K562 (cell line): Measurements from ENCODE around the gene SMIM45.
A peak's percentile ranks its signal among the peaks of the same experiment; 100 is the strongest.

Experiments used
- ATAC-seq: fragments of 200-7000 bp; cut with Tn5 transposase; 3 replicates; pipeline ENCODE4 v1.9.1; 2020; ENCODE audit warnings: moderate library complexity
- BruUV-seq: library from RNA; stranded (reverse); fragments of 400-500 nt; replicated peaks from 2 replicates; lab custom pipeline; 2021; lab: Mats Ljungman, UMichigan
- CTCF ChIA-PET: fragments of 300-600 bp; formaldehyde crosslinking; extraction: SDS; loops from one replicate; lab custom pipeline; 2021; ENCODE audit warnings: low intra/inter-chr PET ratio; lab: Yijun Ruan, JAX
- POLR2A ChIA-PET: fragments of 300-600, 350-650 bp; sonication (Branson Sonifier 250); formaldehyde crosslinking; extraction: SDS; loops from one replicate; lab custom pipeline; 2021; ENCODE audit warnings: antibody characterized with exemption, inconsistent platforms; lab: Yijun Ruan, JAX
- DNase-seq, 4 experiments: peaks; one replicate each; pipeline versions ENCODE4 v3.0.0 to v3.0.0-alpha.2; 2011 to 2018; ENCODE audit warnings: low spot score in 3 of 4, mixed read lengths in 3 of 4; ENCODE audit errors: extremely low read depth in 1 of 4
- FAIRE-seq: peaks from 2 replicates; lab custom pipeline; 2011; peaks lifted over from hg19 to GRCh38; lab: Jason Lieb, UNC
- H2AFZ ChIP-seq: 2 replicates; pipeline ENCODE4 v1.6.0; 2011; ENCODE audit warnings: low read depth, low read length, control low read depth, inconsistent platforms
- H3K27ac ChIP-seq: fragments of 200-600 bp; 3 replicates; pipeline ENCODE4 v1.8.0; 2011; ENCODE audit warnings: low read depth, mild to moderate bottlenecking, control low read depth, inconsistent platforms, low read length, moderate library complexity, mixed read lengths; ENCODE audit errors: extremely low read depth
- H3K27me3 ChIP-seq, 2 experiments: fragments of 300-600 bp in 1 of 2; 2 replicates in 1 of 2; 3 replicates in 1 of 2; pipeline versions ENCODE4 v1.6.0 to v1.8.0; 2011; ENCODE audit warnings: inconsistent platforms in 2 of 2, low read length in 2 of 2, mild to moderate bottlenecking in 1 of 2, mixed read lengths in 1 of 2, moderate library complexity in 1 of 2; ENCODE audit not compliant: control insufficient read depth in 2 of 2, insufficient read depth in 2 of 2
- H3K36me3 ChIP-seq: fragments of 300-600 bp; 3 replicates; pipeline ENCODE4 v1.8.0; 2011; ENCODE audit warnings: mild to moderate bottlenecking, low read length, inconsistent platforms; ENCODE audit not compliant: control insufficient read depth, insufficient read depth
- H3K4me1 ChIP-seq, 2 experiments: fragments of 200-600 bp in 1 of 2; replicated peaks in 1 of 2; 2 replicates in 1 of 2; 3 replicates in 1 of 2; pipeline versions ENCODE4 v1.5.1 to v1.8.0; 2011; ENCODE audit warnings: inconsistent platforms in 2 of 2, low read length in 2 of 2, mild to moderate bottlenecking in 1 of 2, mixed read lengths in 1 of 2, moderate library complexity in 1 of 2; ENCODE audit not compliant: control insufficient read depth in 2 of 2, insufficient read depth in 2 of 2
- H3K4me2 ChIP-seq: 2 replicates; pipeline ENCODE4 v1.6.1; 2011; ENCODE audit warnings: low read length, control low read depth, inconsistent platforms, mixed read lengths; ENCODE audit not compliant: insufficient read depth
- H3K4me3 ChIP-seq: fragments of 200-600 bp; sonication (generic), shearing (Covaris generic); 2 replicates; pipeline ENCODE4 v1.5.1; 2016; ENCODE audit warnings: control low read depth, inconsistent platforms
- H3K79me2 ChIP-seq: fragments of 200-600 bp; 3 replicates; pipeline ENCODE4 v1.8.0; 2011; ENCODE audit warnings: low read length, inconsistent platforms; ENCODE audit not compliant: control insufficient read depth, insufficient read depth
- H3K9ac ChIP-seq, 2 experiments: 2 replicates each; pipeline versions ENCODE4 v1.6.0 to v1.6.1; 2011; ENCODE audit warnings: low read depth in 2 of 2, low read length in 2 of 2, control low read depth in 1 of 2, inconsistent platforms in 1 of 2, mild to moderate bottlenecking in 1 of 2, mixed read lengths in 1 of 2; ENCODE audit not compliant: insufficient read depth in 1 of 2
- H3K9me1 ChIP-seq: one replicate; pipeline ENCODE4 v1.6.0; 2011; ENCODE audit warnings: inconsistent platforms, mild to moderate bottlenecking, low read length, moderate library complexity; ENCODE audit not compliant: control insufficient read depth, insufficient read depth
- H3K9me3 ChIP-seq: replicated peaks from 2 replicates; pipeline ENCODE4 v1.5.1; 2011; ENCODE audit warnings: low read depth, low read length, inconsistent platforms; ENCODE audit not compliant: control insufficient read depth, insufficient read depth
- H4K20me1 ChIP-seq: replicated peaks from 2 replicates; pipeline ENCODE4 v1.6.1; 2011; ENCODE audit warnings: low read length, inconsistent platforms, mixed read lengths; ENCODE audit not compliant: control insufficient read depth, insufficient read depth
- FOXA3 ChIP-seq, 2 experiments: fragments of 450-650 bp in 1 of 2; sonication (generic) in 1 of 2; formaldehyde crosslinking; IDR thresholded peaks in 1 of 2; conservative IDR thresholded peaks in 1 of 2; 2 replicates each; pipeline versions ENCODE4 v1.4.0 to v1.8.0; 2020 to 2022; ENCODE audit warnings: mild to moderate bottlenecking in 2 of 2, missing genetic modification reagents in 1 of 2
- HMG20B ChIP-seq: fragments of 250-450 bp; sonication (Bioruptor Pico); IDR thresholded peaks from 2 replicates; pipeline ENCODE4 v1.5.0; 2021; ENCODE audit warnings: mild to moderate bottlenecking
- NCOA6 ChIP-seq: fragments of 450-650 bp; IDR thresholded peaks from 2 replicates; pipeline ENCODE4 v1.6.1; 2017; ENCODE audit warnings: mild to moderate bottlenecking
- POLR2G ChIP-seq: fragments of 200-400 bp; formaldehyde crosslinking; IDR thresholded peaks from 2 replicates; pipeline ENCODE4 v1.6.1; 2017; ENCODE audit warnings: low read depth, mild to moderate bottlenecking, antibody characterized with exemption, low read length, moderate library complexity
- SIX5 ChIP-seq, 2 experiments: IDR thresholded peaks; 2 replicates each; pipeline ENCODE4 v1.6.1; 2011; ENCODE audit warnings: low read length in 2 of 2, borderline replicate concordance in 1 of 2, low read depth in 1 of 2, mild to moderate bottlenecking in 1 of 2, moderate library complexity in 1 of 2; ENCODE audit not compliant: insufficient read depth in 1 of 2
- SUPT5H ChIP-seq: fragments of 450-650 bp; IDR thresholded peaks from 2 replicates; pipeline ENCODE4 v1.6.1; 2016
- WGBS: fragments of 100-300 bp; shearing (Covaris generic); methylation state at CpG from one replicate; pipeline ENCODE4 v1.1.6; 2016; ENCODE audit warnings: low coverage, mixed read lengths; ENCODE audit not compliant: insufficient coverage; ENCODE audit errors: missing lambda C conversion rate; 5-methylcytosine and 5-hydroxymethylcytosine counted together
- in situ Hi-C: fragments of 300-500 bp; cut with MboI; formaldehyde crosslinking; loops from 4 replicates; pipeline ENCODE4 v1.15.0; 2018; ENCODE audit warnings: inconsistent platforms, mixed read lengths
- intact Hi-C: fragments of 100-400 bp; cut with micrococcal nuclease; formaldehyde crosslinking; loops from 2 replicates; pipeline ENCODE4 v1.14.2; 2022

The SMIM45 gene

DNA sequence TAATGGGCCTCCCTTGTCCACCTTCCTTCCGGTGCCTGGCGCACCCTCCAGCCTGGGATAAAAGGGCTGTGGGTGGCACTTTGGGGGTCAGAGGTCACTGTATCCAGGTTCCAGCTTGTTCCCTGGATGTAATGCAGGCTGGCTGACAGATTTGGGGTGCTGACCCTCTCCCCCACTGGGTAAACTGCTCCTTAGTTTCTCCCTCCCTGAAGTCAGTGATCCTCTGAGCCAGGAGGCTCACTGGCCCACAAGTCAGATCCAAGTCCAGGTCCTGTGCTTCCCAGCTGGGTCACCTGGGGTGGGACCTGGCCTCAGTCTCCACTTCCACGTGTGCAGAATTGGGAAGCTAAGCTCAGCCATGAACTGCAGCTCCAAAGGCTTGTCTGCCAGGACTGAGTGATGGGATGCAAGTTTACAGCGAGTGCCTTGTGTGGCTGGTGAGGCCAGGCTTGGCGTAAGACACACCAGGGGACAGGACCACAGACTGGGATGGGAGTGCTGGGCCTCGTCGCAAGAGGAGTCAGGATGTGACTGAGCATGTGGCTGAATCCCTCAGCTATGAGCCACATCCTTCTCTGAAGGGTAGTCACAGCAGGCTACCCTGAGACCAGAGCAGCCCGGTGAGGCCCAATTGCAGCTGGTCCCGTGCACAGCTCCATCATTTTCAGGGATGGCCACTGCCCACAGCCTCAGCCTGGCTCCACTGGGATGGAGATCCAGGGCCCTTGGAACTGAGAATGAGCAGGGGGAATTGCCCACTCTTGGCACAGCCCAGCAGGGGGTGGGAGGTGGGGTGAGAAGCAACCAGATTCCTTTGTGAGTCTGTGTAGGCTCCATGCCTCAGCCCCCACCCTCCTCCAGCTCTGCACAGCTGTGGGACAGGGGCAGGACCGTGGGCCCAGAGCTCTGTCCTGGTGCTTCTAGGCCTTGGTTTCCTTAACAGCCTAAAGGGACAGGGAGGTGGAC is 44.2 kb upstream of the SMIM45 start (continued):
- TF ChIP-seq HMG20B (CRISPR knock-in tag) = no peak
- TF ChIP-seq NCOA6 = no peak
- TF ChIP-seq SIX5 (IDR thresholded peaks at IDR 0.05; ENCODE audit: borderline replicate concordance in 1 of 2, insufficient read depth in 1 of 2, low read depth in 1 of 2, low read length in 2 of 2) = no peak

DNA sequence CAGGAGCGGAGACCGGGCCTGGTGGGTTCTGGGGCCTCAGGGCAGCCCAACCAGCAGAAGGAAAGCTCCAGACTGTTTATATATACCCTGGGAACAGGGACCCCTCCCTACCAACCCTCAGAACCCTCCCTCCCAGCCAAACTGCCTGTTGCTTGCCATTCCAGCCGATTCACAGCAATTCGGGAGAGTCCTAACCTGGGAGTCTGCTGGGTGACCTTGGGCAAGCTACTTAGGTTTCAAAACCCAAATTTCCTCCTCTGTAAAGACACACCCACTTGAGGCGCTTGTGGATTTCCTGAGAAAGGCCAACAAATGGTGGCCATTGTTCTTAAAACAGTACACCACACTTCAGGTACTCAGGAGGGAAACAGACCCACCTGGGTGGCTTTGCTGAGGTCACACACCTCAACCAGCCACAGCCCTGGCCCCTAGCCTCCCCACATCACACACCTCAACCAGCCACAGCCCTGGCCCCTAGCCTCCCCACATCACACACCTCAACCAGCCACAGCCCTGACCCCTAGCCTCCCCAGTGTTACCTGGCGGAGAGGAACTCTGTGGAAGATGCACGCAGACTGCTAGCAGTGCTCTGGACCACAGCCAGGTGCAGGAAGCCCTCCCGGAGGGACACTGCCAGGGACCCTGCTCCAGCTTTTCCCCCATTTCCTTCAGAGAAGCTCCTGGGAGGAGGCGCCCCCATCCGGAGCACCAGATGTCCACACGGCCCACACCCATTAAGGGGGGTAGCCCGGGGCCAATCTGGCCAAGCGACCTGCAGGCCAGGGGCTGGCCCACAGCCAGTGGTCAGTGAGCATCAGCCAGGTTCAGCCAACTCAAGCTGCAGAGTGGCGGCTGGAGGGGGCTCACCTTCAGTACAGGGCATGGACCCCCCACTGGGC is 43.3 kb upstream of the SMIM45 start:
- FAIRE-seq = no peak
- POLR2A ChIA-PET = interaction anchor here (0.5 to 1.2 kb wide), 5 partner anchors 19 to 316 kb away, joined by 3 to 4 read pairs (median 3); no protein-coding TSS in a partner anchor
- Histone ChIP-seq H3K27ac (no peak overlapping the region), H3K4me1 (peaks cover 0 to 14% of the 10 kb centered on the region in 2 experiments; a peak in 2 of 5 replicates), H3K27me3 (no peaks in the 10 kb centered on the region), H3K4me3 (no peak overlapping the region), H3K36me3 (peaks cover 32% of the 10 kb centered on the region; the same call in 2 of the 3 replicates), H3K9ac (no peak overlapping the region; a peak in 1 of 4 replicates), H3K9me1 (no peaks in the 10 kb centered on the region), H2AFZ (no peak overlapping the region), H4K20me1 (peaks cover 17% of the 10 kb centered on the region; the same call in 1 of the 2 replicates), H3K9me3 (no peaks in the 10 kb centered on the region), H3K4me2 (no peak overlapping the region), H3K79me2 (no peaks in the 10 kb centered on the region)
- 60% methylated on average over 10 of the region's 14 CpGs for WGBS
- TF ChIP-seq POLR2G (peak; percentile 60), SUPT5H (peak; percentile 10; the same call in 1 of the 2 replicates), FOXA3 (CRISPR knock-in tag; conservative IDR thresholded peaks at IDR 0.05 in 1 of 2, IDR thresholded peaks at IDR 0.05 in 1 of 2) (no peak)
- no TSS peak for BruUV-seq
- DNase-seq = no peak
- ATAC-seq = peak; percentile 23
- CTCF ChIA-PET = no interaction called here
- in situ Hi-C loops (no loop called here), intact Hi-C loops (no loop called here)
